Measurements from ENCODE around the gene OOSP4B. TPM values are rescaled to one million over a fixed set of nuclear protein-coding genes. Genes with fewer than 3 reads are reported as not detected.

Gene OOSP4B
- total and polyA plus RNA-seq, 2 of the 13 experiments (the other 11 are each of a cell fraction or from before 2014, with no cell fraction given): not detected

DNA sequence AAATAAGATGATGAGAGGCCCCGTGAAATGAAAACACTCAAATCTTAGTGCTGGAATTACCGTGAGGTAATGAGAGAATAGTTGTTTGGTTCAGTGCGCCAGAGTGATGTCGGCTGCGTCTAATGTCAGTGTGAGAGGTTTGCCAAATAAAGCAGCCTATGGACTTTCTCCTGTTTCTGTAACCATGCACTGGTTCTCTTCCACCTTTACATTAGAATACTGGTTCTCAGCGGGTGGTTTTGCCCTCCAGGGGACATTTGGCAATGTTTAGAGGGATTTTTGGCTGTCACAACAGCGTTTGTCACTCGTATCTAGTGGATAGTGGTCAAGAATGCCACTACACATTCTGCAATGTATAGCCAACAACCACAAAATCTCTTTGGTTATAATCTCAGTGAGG is 1.1 kb downstream of the OOSP4B start:
- H3K4me2 ChIP-seq (ENCODE audit: low read depth, low read length): no peak overlapping the region
- TF ChIP-seq MNT (IDR thresholded peaks at IDR 0.05): no peak
- TF ChIP-seq RORA (CRISPR knock-in tag; IDR thresholded peaks at IDR 0.05): no peak
- TF ChIP-seq, protein P1, sequence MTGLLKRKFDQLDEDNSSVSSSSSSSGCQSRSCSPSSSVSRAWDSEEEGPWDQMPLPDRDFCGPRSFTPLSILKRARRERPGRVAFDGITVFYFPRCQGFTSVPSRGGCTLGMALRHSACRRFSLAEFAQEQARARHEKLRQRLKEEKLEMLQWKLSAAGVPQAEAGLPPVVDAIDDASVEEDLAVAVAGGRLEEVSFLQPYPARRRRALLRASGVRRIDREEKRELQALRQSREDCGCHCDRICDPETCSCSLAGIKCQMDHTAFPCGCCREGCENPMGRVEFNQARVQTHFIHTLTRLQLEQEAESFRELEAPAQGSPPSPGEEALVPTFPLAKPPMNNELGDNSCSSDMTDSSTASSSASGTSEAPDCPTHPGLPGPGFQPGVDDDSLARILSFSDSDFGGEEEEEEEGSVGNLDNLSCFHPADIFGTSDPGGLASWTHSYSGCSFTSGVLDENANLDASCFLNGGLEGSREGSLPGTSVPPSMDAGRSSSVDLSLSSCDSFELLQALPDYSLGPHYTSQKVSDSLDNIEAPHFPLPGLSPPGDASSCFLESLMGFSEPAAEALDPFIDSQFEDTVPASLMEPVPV (CRISPR knock-in tag; IDR thresholded peaks at IDR 0.05): no peak
- no peak for TF ChIP-seq TAF15 (IDR thresholded peaks at IDR 0.05; ENCODE audit: low read depth, low read length, poor library complexity, severe bottlenecking)
- TF ChIP-seq CC2D1A (CRISPR knock-in tag; IDR thresholded peaks at IDR 0.05): no peak
- TF ChIP-seq KMT2A (CRISPR knock-in tag; IDR thresholded peaks at IDR 0.05): no peak
- no peak for TF ChIP-seq SP4 (CRISPR knock-in tag; IDR thresholded peaks at IDR 0.05)
- no peak for TF ChIP-seq ZNF790 (CRISPR knock-in tag; IDR thresholded peaks at IDR 0.05; ENCODE audit: borderline replicate concordance)
- TF ChIP-seq, protein P2, sequence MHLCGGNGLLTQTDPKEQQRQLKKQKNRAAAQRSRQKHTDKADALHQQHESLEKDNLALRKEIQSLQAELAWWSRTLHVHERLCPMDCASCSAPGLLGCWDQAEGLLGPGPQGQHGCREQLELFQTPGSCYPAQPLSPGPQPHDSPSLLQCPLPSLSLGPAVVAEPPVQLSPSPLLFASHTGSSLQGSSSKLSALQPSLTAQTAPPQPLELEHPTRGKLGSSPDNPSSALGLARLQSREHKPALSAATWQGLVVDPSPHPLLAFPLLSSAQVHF (CRISPR knock-in tag; IDR thresholded peaks at IDR 0.05): no peak
- no peak for TF ChIP-seq SCMH1 (CRISPR knock-in tag; IDR thresholded peaks at IDR 0.05; ENCODE audit: borderline replicate concordance)
- TF ChIP-seq, protein P3, sequence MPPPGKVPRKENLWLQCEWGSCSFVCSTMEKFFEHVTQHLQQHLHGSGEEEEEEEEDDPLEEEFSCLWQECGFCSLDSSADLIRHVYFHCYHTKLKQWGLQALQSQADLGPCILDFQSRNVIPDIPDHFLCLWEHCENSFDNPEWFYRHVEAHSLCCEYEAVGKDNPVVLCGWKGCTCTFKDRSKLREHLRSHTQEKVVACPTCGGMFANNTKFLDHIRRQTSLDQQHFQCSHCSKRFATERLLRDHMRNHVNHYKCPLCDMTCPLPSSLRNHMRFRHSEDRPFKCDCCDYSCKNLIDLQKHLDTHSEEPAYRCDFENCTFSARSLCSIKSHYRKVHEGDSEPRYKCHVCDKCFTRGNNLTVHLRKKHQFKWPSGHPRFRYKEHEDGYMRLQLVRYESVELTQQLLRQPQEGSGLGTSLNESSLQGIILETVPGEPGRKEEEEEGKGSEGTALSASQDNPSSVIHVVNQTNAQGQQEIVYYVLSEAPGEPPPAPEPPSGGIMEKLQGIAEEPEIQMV (CRISPR knock-in tag; IDR thresholded peaks at IDR 0.05; ENCODE audit: low read depth): no peak
- no peak for TF ChIP-seq RBFOX2 (IDR thresholded peaks at IDR 0.05; ENCODE audit: low read depth, low read length)
- TF ChIP-seq, protein P4, sequence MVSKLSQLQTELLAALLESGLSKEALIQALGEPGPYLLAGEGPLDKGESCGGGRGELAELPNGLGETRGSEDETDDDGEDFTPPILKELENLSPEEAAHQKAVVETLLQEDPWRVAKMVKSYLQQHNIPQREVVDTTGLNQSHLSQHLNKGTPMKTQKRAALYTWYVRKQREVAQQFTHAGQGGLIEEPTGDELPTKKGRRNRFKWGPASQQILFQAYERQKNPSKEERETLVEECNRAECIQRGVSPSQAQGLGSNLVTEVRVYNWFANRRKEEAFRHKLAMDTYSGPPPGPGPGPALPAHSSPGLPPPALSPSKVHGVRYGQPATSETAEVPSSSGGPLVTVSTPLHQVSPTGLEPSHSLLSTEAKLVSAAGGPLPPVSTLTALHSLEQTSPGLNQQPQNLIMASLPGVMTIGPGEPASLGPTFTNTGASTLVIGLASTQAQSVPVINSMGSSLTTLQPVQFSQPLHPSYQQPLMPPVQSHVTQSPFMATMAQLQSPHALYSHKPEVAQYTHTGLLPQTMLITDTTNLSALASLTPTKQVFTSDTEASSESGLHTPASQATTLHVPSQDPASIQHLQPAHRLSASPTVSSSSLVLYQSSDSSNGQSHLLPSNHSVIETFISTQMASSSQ (IDR thresholded peaks at IDR 0.05; ENCODE audit: low read depth): no peak
- TF ChIP-seq, protein P4 (CRISPR knock-in tag; IDR thresholded peaks at IDR 0.05; ENCODE audit: borderline replicate concordance): no peak
- TF ChIP-seq ZNF615 (CRISPR knock-in tag; IDR thresholded peaks at IDR 0.05; ENCODE audit: borderline replicate concordance): no peak
- TF ChIP-seq NR2F2 (IDR thresholded peaks at IDR 0.05; ENCODE audit: borderline replicate concordance, low read depth): no peak
- no peak for TF ChIP-seq ZNF282 (IDR thresholded peaks at IDR 0.05; ENCODE audit: partially characterized antibody)
- H3K27ac ChIP-seq (ENCODE audit: extremely low read length, insufficient read depth, low read length): no peak overlapping the region
- POLR2A ChIA-PET: no interaction called here
- no peaks in the 10 kb centered on the region for H4K20me1 ChIP-seq (ENCODE audit: insufficient read depth, low read length)
- no peak overlapping the region for H2AFZ ChIP-seq (ENCODE audit: low read length)
- intact Hi-C loops (cut with micrococcal nuclease; ENCODE audit: unreplicated experiment) (no loop called here), in situ Hi-C loops (cut with HindIII; ENCODE audit: extremely low pct_ligation_motif_present, low pct_unique_long_range_greater_than_20kb) (no loop called here)
- CTCF ChIA-PET (ENCODE audit: low intra/inter-chr PET ratio, low total read pairs): no interaction called here
- BruUV-seq (replicated peaks): no TSS peak
- H3K79me2 ChIP-seq (ENCODE audit: insufficient read depth, low read length): no peaks in the 10 kb centered on the region
- DNase-seq (ENCODE audit: low spot score) (no peak), FAIRE-seq (no peak), ATAC-seq (no peak)
- no peak overlapping the region for H3K4me3 ChIP-seq (replicated peaks in 1 of 3; ENCODE audit: insufficient read depth in 1 of 3, low read depth in 2 of 3, low read length in 3 of 3)
- no peak overlapping the region for H3K9ac ChIP-seq (ENCODE audit: insufficient read depth, low read depth, low read length)
- H3K27me3 ChIP-seq (ENCODE audit: control insufficient read depth in 1 of 2, insufficient read depth in 2 of 2, low read length in 2 of 2): no peaks in the 10 kb centered on the region
- H3K36me3 ChIP-seq (replicated peaks in 1 of 2; ENCODE audit: control insufficient read depth in 1 of 2, insufficient read depth in 2 of 2, low read length in 2 of 2): no peaks in the 10 kb centered on the region
- WGBS (ENCODE audit: low lambda C conversion rate): 1% methylated on average over 7 of the region's 8 CpGs
- H3K4me1 ChIP-seq (ENCODE audit: insufficient read depth, low read length): no peaks in the 10 kb centered on the region
- no peaks in the 10 kb centered on the region for H3K9me3 ChIP-seq (ENCODE audit: low read length)
